Endothelial cell of umbilical vein (primary cell): Measurements from ENCODE around the gene CCDC197. TPM values are rescaled to one million over a fixed set of nuclear protein-coding genes. Genes with fewer than 3 reads are reported as not detected.

Experiments
- BruUV-seq: library from RNA; stranded (reverse); fragments of 400-500 nt; replicated peaks from 2 replicates; lab custom pipeline; 2021; lab: Mats Ljungman, UMichigan
- CTCF ChIA-PET: fragments of 300-600, 350-600 bp; sonication (Branson Sonifier 250); formaldehyde crosslinking; loops from one replicate; lab custom pipeline; 2021; ENCODE audit warnings: antibody characterized with exemption, inconsistent platforms; lab: Charles Lee
- POLR2A ChIA-PET: fragments of 300-600, 350-600 bp; sonication (Branson Sonifier 250); formaldehyde crosslinking; loops from one replicate; lab custom pipeline; 2021; ENCODE audit warnings: antibody characterized with exemption, inconsistent platforms; lab: Charles Lee
- DNase-seq: peaks from one replicate; pipeline ENCODE4 v3.0.0-alpha.2; 2011; ENCODE audit warnings: low read depth, low spot score
- FAIRE-seq: peaks from 2 replicates; lab custom pipeline; 2011; peaks lifted over from hg19 to GRCh38; lab: Jason Lieb, UNC
- H2AFZ ChIP-seq: 2 replicates; pipeline ENCODE4 v1.6.0; 2012; ENCODE audit warnings: low read depth, low read length, control low read depth, inconsistent platforms
- H3K27ac ChIP-seq: 2 replicates; pipeline ENCODE4 v1.5.1; 2011; ENCODE audit warnings: low read depth, mild to moderate bottlenecking, control low read depth, low read length, moderate library complexity; ENCODE audit not compliant: insufficient read depth
- H3K27me3 ChIP-seq, 2 experiments: 2 replicates each; pipeline versions ENCODE4 v1.6.0 to v1.6.1; 2011; ENCODE audit warnings: low read length in 2 of 2, mixed read lengths in 1 of 2; ENCODE audit not compliant: control insufficient read depth in 2 of 2, insufficient read depth in 2 of 2
- H3K36me3 ChIP-seq, 2 experiments: 2 replicates in 1 of 2; 3 replicates in 1 of 2; pipeline ENCODE4 v1.5.1; 2011; ENCODE audit warnings: low read length in 2 of 2, mild to moderate bottlenecking in 1 of 2, moderate library complexity in 1 of 2; ENCODE audit not compliant: control insufficient read depth in 2 of 2, insufficient read depth in 2 of 2; ENCODE audit errors: extremely low read depth in 1 of 2
- H3K4me1 ChIP-seq: 3 replicates; pipeline ENCODE4 v1.5.1; 2011; ENCODE audit warnings: mild to moderate bottlenecking, low read length; ENCODE audit not compliant: control insufficient read depth, insufficient read depth; ENCODE audit errors: extremely low read depth
- H3K4me2 ChIP-seq: 2 replicates; pipeline ENCODE4 v1.6.1; 2011; ENCODE audit warnings: low read length, control low read depth, mixed read lengths; ENCODE audit not compliant: insufficient read depth
- H3K4me3 ChIP-seq, 3 experiments: fragments of 200-600 bp in 1 of 3; sonication (generic), shearing (Covaris generic) in 1 of 3; replicated peaks in 1 of 3; 2 replicates each; pipeline ENCODE4 v1.5.1; 2011 to 2016; ENCODE audit warnings: control low read depth in 3 of 3, low read length in 3 of 3, mild to moderate bottlenecking in 2 of 3, inconsistent platforms in 1 of 3, low read depth in 1 of 3, moderate library complexity in 1 of 3; ENCODE audit not compliant: insufficient read depth in 1 of 3
- H3K79me2 ChIP-seq: 2 replicates; pipeline ENCODE4 v1.6.0; 2012; ENCODE audit warnings: low read length, inconsistent platforms; ENCODE audit not compliant: control insufficient read depth, insufficient read depth
- H3K9ac ChIP-seq: replicated peaks from 2 replicates; pipeline ENCODE3; 2011; ENCODE audit warnings: low read length, control low read depth; ENCODE audit not compliant: insufficient read depth; ENCODE audit errors: extremely low read depth
- H3K9me1 ChIP-seq: replicated peaks from 3 replicates; pipeline ENCODE4 v1.6.0; 2011; ENCODE audit warnings: mild to moderate bottlenecking, low read length; ENCODE audit not compliant: control insufficient read depth, insufficient read depth; ENCODE audit errors: extremely low read depth
- H3K9me3 ChIP-seq: replicated peaks from 2 replicates; pipeline ENCODE4 v1.5.1; 2012; ENCODE audit warnings: low read length, inconsistent platforms; ENCODE audit not compliant: control insufficient read depth, insufficient read depth
- H4K20me1 ChIP-seq: replicated peaks from 2 replicates; pipeline ENCODE3; 2011; ENCODE audit warnings: mild to moderate bottlenecking, low read length; ENCODE audit not compliant: control insufficient read depth, insufficient read depth; ENCODE audit errors: extremely low read depth
- CTCF ChIP-seq, 2 donors: IDR thresholded peaks; 1 replicate in 1 of 2; 2 replicates in 1 of 2; pipeline ENCODE4 v1.5.1; 2011; ENCODE audit warnings: low read length in 2 of 2, mild to moderate bottlenecking in 2 of 2, moderate library complexity in 2 of 2, control low read depth in 1 of 2, inconsistent platforms in 1 of 2, low read depth in 1 of 2; ENCODE audit not compliant: insufficient read depth in 1 of 2; ENCODE audit errors: extremely low read depth in 1 of 2
- EZH2 ChIP-seq: IDR thresholded peaks from 2 replicates; pipeline ENCODE4 v1.6.1; 2012; ENCODE audit warnings: borderline replicate concordance, low read depth, mild to moderate bottlenecking, moderate library complexity, low read length, inconsistent platforms; ENCODE audit not compliant: severe bottlenecking
- FOS ChIP-seq: IDR thresholded peaks from 2 replicates; pipeline ENCODE4 v1.6.1; 2011; ENCODE audit warnings: mild to moderate bottlenecking, low read length, moderate library complexity, borderline replicate concordance; ENCODE audit not compliant: insufficient read depth
- GATA2 ChIP-seq: IDR thresholded peaks from 2 replicates; pipeline ENCODE4 v1.7.0; 2011; ENCODE audit warnings: low read depth, mild to moderate bottlenecking, moderate library complexity, mixed read lengths, low read length; ENCODE audit not compliant: insufficient read length, insufficient read depth
- JUN ChIP-seq: IDR thresholded peaks from 2 replicates; pipeline ENCODE4 v1.6.1; 2011; ENCODE audit warnings: borderline replicate concordance, low read depth; ENCODE audit not compliant: insufficient read length, insufficient read depth
- MAX ChIP-seq: IDR thresholded peaks from 2 replicates; pipeline ENCODE4 v1.6.1; 2011; ENCODE audit not compliant: insufficient read depth, insufficient read length
- MYC ChIP-seq: IDR thresholded peaks from one replicate; pipeline ENCODE4 v1.6.1; 2011; ENCODE audit warnings: mild to moderate bottlenecking, low read depth, low read length
- POLR2A ChIP-seq: IDR thresholded peaks from 2 replicates; pipeline ENCODE4 v1.6.1; 2012; ENCODE audit warnings: low read depth, mild to moderate bottlenecking, control low read depth, low read length
- POLR2AphosphoS5 ChIP-seq: IDR thresholded peaks from 2 replicates; pipeline ENCODE4 v1.6.1; 2012; ENCODE audit warnings: low read depth, mild to moderate bottlenecking, control low read depth, low read length, moderate library complexity; ENCODE audit not compliant: insufficient read depth
- dilution Hi-C: fragments of 300-500 bp; cut with MboI; formaldehyde crosslinking; loops from one replicate; pipeline ENCODE4 v1.15.0; 2019; ENCODE audit warnings: low sequenced_read_pairs; ENCODE audit not compliant: extremely low pct_ligation_motif_present
- intact Hi-C: fragments of 100-400 bp; cut with micrococcal nuclease; formaldehyde crosslinking; loops from one replicate; pipeline ENCODE4 v1.10.0; 2022
- polyA plus RNA-seq, 4 experiments: library from polyadenylated mRNA; depleted of rRNA in 3 of 4; stranded (reverse) in 3 of 4; unstranded in 1 of 4; fragments of >200 nt; gene quantifications; 2 replicates each; pipeline versions ENCODE4 v1.2.1 to v1.2.3, GENCODE V29; 2011 to 2012; ENCODE audit warnings: missing spikeins in 1 of 4
- total RNA-seq: library from RNA; stranded (reverse); gene quantifications from 2 replicates; pipeline ENCODE4 v1.2.3, GENCODE V29; 2021

The CCDC197 gene
- total and polyA plus RNA-seq, 2 donors (not counting 3 experiments of a cell fraction or from before 2014, with no cell fraction given): not detected

- POLR2A ChIA-PET: no interaction called here
- no peak overlapping the region for H3K9ac ChIP-seq
- no TSS peak for BruUV-seq
- H3K4me3 ChIP-seq: no peak overlapping the region
- no peaks in the 10 kb centered on the region for H3K9me1 ChIP-seq
- DNase-seq: no peak
- H4K20me1 ChIP-seq: no peaks in the 10 kb centered on the region
- intact Hi-C loops (loop anchor here (10.0 kb wide), 1 partner anchor 345 kb away; no protein-coding TSS in a partner anchor), dilution Hi-C loops (no loop called here)
- no peak overlapping the region for H3K27ac ChIP-seq
- H3K36me3 ChIP-seq: no peaks in the 10 kb centered on the region
- no peak for FAIRE-seq
- H3K9me3 ChIP-seq: no peaks in the 10 kb centered on the region
- no peak overlapping the region for H3K4me2 ChIP-seq
- no peaks in the 10 kb centered on the region for H3K4me1 ChIP-seq
- no peaks in the 10 kb centered on the region for H3K27me3 ChIP-seq
- no peaks in the 10 kb centered on the region for H3K79me2 ChIP-seq
- no peak overlapping the region for H2AFZ ChIP-seq
- no peak for TF ChIP-seq JUN
- TF ChIP-seq EZH2: no peak
- no peak for TF ChIP-seq POLR2A
- TF ChIP-seq MYC: no peak
- TF ChIP-seq CTCF (IDR thresholded peaks at IDR 0.05; ENCODE audit: extremely low read depth in 1 of 2, insufficient read depth in 1 of 2, low read depth in 1 of 2, low read length in 2 of 2): no peak
- no peak for TF ChIP-seq GATA2
- TF ChIP-seq MAX: no peak
- no peak for TF ChIP-seq POLR2AphosphoS5
- TF ChIP-seq FOS: no peak
- CTCF ChIA-PET: interaction anchor here (0.8 to 12.5 kb wide), 8 partner anchors 15 to 793 kb away, joined by 3 to 368 read pairs (median 4); partner anchors contain the start of gene UBR7
These were observed 3.2 kb downstream of the CCDC197 start for GRCh38 chr14:94000267-94000666.
